HG03135 (cell line): ENCODE measurements around the gene PPIF.

Source experiments
- ATAC-seq: cut with Tn5 transposase; IDR thresholded peaks from one replicate; pipeline ENCODE4 v1.9.1; 2021; ENCODE audit warnings: mild to moderate bottlenecking, moderate library complexity; ENCODE audit not compliant: unreplicated experiment

Gene PPIF

DNA sequence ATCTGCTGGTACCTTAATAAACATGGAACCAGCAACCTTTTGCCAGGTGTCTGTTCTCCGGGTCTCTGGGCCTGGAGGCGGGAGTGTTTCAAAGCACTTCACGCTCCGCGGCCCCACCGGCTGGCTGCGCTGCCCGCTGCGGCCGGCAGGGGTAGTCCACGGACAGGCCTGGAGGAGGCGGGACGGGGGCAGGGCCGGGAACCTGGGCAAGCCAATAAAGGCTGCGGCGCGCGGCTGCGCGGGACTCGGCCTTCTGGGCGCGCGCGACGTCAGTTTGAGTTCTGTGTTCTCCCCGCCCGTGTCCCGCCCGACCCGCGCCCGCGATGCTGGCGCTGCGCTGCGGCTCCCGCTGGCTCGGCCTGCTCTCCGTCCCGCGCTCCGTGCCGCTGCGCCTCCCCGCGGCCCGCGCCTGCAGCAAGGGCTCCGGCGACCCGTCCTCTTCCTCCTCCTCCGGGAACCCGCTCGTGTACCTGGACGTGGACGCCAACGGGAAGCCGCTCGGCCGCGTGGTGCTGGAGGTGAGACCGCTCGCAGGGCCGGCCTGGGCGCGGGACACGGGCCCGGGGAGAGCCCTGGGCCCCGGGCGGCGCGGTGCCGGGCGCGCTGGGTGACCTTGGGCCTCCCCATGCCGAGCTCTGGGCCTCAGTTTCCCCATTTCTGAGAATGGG is at the start of gene PPIF:
Gene PPIF (plus strand): TSS at position 244 of the 668 bp plus-strand sequence. CDS start 80 bp downstream, at position 324.
- peak; percentile 72 for ATAC-seq

DNA sequence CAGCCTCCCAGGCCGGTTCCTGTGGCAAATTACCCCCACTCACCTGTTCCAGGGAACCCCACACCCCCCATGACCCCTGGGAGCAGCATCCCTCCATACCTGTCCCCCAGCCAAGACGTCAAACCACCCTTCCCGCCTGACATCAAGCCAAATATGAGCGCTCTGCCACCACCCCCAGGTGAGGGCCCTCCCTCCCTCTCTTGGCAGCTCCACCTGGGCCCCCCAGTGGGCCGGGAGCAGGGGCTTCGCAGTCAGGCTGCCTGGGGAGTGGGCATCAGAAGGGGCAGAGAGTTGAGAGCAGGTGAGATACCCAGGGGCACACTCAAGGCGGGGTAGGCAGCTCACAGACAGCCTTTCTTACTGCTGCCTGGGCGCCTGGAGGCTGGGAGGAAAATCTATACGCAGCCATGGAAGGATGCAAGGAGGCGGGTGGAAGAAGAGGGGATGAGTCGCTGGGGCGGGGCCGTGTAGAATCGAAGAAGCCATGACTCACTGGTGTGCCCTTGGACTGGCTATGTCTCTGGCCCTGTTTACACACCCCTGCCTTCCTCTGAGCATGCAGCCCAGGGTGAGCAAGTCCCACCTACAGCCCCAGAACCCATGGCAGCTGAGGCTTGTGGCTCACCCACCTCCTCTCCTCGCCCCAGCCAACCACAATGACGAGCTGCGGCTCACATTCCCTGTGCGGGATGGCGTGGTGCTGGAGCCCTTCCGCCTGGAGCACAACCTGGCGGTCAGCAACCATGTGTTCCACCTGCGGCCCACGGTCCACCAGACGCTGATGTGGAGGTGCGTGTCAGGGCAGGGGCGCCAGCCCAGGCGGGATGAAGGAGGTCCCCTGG is 48.6 kb upstream of the PPIF start:
- no peak for ATAC-seq

DNA sequence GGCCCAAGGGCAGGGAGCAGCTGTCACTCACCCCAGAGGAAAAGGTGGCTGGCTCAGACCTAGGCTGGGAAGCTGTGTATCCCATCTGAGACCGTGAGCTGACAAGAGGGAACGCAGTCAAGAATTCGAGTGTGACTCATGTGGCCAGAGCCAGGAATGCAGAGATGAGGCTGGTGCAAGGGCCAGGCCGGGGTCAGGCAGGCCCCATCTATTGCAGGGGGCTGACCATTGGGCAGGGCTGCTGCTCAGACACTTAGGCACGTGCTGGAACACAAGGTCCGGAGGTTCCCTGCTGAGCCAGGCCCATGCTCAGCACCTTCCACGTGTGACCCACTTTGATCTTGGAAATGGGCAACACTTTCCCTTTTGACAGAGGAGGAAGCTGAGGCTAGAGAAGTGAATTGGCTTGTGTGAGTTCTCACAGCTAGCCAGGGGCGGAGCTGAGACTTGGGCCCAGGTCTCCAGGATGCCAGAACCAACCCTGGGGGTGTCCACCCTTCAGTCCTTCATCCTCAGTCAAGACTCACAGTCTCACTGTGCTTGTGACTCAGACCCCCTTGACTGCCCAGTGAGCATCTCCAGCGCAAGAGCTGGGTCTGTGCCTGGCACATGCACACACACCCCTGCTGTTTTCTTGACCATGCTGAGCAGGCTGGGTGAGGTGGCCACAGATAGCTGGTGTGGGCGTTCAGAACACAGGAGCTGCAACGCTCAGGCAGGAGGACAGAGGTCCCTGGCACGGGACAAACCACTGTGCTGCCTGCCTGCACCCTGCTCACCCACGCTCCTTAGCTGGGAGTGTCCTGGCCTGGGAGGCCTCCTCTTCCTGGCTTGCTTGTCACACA is 47.6 kb upstream of the PPIF start:
- no peak for ATAC-seq

DNA sequence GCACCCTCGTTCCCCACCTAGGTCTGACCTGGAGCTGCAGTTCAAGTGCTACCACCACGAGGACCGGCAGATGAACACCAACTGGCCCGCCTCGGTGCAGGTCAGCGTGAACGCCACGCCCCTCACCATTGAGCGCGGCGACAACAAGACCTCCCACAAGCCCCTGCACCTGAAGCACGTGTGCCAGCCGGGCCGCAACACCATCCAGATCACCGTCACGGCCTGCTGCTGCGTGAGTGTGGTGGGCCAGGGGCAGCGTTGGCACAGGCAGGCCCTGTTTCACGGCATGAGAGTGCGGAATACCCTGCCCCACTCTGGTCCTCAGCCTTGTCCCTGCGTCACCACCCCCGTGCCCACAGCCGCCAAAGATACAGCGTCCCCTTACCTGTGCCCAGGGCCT is 46.6 kb upstream of the PPIF start:
- no peak for ATAC-seq

DNA sequence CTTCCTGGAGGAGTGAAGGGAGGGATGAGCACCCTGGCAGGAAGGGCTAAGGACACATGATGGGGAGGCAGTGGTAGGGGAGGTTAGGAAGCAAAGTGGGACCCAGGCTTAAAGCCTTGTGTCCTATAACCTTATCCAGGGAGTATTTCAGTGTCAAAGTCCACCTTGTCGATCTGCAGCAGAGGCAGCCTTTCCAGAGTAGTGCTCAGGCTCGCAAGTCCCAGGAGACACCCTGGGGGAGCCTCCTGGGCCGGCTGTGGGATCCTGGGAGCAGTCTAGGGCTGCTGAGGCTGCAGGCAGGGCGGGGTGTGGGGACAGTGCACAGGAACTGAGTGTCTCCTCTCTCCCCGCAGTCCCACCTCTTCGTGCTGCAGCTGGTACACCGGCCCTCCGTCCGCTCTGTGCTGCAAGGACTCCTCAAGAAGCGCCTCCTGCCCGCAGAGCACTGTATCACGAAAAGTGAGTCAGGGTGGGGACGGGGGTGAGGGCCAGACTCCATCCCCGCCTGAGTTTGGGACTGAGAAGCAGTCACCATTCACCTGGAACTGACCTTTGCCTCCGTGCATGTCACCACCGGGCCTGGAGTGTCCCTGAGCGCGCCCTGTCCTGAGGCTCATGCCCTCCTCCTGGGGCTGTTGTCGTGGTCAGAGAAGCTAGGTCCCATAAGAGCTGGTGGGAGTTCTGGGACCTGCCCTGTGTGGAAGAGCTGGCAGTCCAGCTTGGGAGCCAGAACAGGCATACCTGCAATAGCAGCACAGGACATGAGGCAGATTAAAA is 45.3 kb upstream of the PPIF start:
- no peak for ATAC-seq

DNA sequence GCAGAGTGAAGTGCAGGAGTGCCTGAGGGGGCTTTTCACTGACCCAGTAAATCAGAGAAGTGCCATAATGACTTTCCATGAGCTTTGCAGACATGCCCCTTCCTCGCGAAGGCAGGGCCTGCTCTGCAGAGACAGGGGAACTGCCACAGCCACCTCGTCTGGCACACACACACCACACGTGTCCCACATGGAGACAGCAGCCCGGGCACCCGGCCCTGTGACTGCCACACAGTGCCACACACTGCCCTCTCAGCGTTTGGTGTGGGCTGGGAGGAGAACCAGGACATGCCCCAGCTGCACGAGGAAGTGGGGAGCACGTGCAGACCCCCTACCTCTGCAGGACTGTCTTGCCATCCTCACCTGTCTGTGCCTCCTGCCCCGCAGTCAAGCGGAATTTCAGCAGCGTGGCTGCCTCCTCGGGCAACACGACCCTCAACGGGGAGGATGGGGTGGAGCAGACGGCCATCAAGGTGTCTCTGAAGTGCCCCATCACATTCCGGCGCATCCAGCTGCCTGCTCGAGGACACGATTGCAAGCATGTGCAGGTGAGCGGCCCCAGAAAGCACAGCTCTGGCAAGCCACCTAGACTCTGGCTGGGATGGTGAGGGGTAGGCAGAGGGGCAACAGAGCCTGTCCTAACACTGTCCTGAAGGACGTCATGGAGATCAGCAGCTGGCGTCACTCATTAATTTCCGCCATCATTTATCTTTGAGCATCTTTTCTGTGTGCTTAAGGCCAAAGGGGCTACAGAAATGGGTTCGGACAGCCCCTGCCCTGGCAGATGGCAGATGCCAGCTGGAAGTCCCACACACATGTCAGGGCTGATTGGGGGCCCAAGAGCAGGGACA is 43.4 kb upstream of the PPIF start:
- no peak for ATAC-seq

DNA sequence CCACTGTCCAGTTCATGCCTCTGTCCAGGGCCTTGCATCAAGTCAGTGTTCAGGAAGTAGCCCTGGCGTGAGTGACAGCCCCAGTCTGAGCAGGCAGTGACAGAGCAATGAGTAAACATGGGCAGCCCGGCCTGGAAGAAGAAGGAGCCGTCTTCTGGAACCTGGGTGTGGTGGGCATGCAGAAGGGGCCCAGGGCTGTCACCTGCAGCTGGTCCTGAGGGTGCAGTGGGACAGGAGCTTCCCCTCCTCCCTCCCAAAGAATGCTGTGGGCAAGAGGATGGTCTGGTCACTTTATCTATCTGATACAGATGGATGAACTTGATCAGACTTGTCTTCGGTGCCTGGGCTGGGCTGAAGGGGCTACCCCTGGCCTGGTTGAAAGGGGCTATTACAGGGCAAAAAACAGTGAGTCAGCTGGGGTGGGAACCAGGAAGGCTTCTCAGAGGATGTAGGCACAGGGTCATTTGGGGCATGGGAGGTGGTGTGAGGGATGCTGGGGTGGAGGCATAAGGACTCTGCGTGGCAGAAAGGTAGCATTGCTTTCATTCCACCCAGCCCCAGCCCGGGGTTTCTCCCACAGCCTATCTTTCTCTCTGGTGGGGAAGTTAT is 42.7 kb upstream of the PPIF start:
- ATAC-seq = no peak

DNA sequence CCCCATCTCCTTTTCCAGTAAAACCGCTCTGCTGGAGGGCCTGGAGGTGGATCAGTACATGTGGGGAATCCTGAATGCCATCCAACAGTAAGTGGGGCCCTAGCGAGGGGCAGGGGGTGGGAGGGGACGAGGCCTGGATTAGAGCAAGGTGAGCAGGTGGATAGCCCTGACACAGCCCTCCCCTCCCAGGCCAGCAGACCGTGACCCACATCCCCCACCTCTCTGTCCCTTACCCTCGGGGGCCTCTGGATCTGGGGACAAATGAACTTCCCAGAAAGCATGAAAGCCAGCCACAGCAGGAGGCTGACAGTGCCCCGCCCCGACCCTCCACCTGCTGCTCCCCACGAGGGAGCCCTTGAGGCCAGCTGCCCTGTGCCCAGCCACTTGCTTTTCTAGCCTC is 41.8 kb upstream of the PPIF start:
- ATAC-seq = no peak

DNA sequence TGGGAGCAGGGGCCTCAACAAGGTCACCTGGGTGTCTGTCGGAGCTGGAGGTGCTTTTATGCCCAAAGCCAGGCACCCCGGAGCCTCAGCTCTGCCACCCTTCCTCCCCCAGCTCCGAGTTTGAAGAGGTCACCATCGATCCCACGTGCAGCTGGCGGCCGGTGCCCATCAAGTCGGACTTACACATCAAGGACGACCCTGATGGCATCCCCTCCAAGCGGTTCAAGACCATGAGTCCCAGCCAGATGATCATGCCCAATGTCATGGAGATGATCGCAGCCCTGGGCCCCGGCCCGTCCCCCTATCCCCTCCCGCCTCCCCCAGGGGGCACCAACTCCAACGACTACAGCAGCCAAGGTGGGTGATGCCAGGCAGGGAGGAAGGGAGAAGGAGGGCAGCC is 41.3 kb upstream of the PPIF start:
- ATAC-seq = no peak

DNA sequence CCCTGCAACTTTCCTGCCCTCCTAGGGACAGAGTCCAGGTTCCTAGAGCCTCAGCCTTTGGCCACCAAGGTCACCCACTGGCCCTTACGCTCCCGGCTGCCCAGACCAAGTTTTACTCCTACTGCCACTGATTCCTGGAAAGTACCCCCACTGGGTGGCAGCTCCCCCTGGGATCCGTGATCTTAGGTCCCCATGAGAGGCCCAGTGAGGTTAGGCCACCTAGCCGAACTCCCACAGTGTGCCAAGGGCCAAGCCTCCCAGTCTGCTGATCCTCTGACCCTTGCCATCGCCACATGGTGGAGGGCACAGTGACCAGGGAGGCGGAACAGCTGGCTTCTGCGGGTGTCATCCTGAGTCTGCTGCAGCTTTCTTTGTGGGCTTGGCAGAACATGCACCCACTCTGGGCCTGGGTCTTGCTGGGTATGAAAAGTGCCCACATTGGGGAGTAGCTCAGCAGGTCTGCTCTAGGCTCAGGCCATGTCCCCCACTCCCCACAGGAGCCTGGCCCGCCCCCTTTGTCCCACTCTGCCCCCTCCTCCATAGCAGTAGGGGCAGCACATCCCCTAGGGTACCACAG is 40.5 kb upstream of the PPIF start:
- ATAC-seq = no peak

DNA sequence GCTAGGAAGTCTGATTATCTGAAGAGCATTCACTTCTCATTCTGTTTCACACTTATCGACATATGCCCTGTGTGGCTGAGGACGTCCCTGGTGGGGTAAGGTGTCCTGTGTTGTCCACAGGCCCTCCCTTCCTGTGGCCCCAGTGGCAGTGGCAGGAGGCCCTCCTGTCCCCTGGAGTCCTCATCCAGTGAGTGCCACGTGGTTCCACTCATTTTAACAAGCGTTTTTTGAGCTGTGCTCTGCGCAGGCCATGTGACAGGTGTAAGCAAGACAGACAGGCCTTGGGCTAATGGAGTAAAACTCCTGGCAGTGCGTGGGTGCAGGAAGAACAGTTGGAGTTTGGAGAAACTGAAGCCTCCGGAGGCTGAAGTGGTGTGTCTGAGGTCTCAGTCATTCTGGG is 39.3 kb upstream of the PPIF start:
- no peak for ATAC-seq

DNA sequence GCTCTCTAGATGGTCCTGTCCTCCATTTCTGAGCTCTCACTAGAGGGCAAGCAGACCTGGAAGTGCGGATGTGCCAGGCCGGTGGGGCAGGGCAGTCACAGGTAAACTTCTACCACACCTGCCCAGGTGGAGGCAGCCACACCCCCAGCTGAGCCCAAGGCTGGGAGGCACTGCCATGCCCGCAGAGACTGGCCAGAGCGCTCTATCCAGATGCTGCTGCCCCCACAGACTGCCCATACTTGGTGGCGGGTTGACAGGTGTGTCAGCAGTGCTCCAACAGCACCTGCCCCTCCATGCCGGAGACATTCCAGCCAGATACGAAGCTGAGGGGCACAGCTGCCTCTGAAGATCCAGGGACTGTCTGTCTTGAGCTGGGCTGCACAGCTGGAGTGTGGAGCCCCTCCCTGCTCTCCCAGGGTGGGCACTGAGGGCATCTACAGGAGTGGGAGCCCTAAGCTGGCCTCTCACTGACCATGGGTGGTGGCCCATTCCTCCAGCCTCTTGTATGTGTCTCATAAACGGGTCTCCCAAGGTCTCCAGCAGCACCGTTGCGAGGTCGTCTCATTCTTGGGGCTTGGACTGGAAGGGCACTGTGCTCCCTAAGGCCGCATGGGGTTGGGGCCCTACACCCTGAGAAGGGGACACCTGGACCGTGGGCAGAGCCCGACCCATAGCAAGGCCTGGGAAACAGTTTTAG is 38.2 kb upstream of the PPIF start:
- ATAC-seq = no peak

DNA sequence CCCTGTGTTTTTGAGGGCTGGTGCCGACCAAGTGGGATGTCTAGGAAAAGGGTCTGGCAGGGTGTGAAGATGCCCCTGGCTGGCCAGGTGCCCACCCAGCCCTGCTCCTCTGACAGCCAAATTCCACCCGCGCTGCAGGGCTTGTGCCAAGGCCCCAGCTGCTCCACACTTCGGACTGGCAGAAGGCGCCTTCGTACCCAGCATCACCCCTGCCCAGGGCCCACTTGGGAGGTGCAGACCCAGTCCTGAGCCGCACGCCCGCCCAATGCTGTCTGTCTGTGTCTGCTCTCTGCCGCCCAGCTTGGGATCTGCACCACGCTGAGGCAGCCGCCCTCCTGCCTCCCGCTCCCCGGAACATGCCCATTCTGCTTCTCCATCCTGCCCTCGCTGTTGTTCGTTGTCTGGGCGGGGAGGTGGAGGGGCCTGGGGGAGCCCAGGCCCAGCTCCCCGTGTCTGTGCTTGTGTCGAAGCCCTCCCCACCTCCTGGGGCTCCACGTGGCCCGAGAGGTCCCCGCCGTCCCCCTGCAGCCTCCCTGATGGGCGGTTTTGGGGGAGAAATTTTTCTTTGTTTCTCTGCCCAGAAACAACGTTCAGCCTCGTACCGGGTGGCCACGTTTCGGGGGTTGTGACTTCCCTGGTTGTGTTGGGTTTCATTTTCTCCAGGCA is 36.9 kb upstream of the PPIF start:
- ATAC-seq = no peak

DNA sequence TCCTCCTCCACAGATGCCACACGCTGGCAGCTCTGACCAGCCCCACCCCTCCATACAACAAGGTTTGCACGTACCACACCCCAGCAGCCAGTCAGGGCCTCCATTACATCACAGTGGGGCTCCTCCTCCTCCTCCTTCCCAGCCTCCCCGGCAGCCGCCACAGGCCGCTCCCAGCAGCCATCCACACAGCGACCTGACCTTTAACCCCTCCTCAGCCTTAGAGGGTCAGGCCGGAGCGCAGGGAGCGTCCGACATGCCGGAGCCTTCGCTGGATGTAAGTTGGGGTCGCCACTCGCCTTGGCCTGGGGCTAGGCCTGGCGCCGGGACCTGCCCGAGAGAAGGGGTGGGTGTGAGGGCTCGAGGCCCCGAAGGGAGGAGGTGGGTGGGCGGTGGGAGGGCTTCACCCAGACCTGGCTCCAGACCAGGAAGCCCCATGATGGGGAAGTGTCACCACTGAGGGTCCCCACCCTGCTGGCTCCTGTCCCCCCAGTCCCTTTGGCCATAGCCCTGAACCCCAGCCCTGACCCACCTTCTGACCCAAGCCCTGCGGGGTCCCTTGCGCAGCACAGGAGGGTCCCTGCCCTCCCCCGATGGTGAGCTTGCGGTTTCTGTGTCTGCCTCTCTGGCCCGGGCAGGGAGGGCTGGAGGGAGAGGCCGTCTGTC is 36.2 kb upstream of the PPIF start:
- no peak for ATAC-seq

DNA sequence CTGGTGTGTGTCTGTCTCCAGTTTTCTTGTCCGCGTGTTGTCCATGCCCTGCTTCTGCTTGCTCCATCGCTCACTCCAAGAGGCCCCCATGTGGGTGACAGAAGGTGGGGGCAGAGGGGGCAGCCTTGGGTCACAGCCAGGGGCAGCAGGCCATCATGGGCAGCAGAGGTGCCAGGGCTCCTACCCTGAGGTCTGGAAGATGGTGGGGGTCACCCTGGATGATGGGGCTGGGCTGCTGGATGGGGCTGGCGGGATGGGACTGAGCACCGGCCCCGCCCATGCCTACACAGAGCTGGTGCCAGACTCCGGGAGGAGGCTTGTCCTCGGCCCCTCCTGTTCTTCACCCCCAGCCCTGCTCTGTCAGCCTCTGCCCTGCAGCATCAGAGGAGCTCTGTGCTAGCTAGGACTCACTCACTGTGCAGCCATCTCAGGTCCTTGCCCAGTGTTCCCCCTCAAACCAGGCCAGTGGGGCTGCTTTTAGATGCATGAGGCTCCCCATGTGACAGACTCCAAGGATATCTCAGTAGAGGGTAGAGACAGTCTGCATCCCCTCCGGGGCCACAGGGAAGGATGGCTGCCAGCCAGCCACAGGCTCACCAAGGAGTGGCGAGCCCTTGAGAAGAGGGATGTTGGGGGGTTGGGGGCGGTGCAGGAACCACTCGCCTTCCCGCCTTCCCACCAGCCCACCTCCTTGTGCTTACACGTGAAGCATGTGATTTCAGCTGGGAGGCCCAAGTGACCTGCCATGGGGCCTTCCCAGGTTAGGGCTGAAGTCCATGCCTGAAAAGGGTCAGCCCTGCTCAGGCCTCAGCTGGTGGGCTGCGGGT is 35.5 kb upstream of the PPIF start:
- ATAC-seq = no peak

DNA sequence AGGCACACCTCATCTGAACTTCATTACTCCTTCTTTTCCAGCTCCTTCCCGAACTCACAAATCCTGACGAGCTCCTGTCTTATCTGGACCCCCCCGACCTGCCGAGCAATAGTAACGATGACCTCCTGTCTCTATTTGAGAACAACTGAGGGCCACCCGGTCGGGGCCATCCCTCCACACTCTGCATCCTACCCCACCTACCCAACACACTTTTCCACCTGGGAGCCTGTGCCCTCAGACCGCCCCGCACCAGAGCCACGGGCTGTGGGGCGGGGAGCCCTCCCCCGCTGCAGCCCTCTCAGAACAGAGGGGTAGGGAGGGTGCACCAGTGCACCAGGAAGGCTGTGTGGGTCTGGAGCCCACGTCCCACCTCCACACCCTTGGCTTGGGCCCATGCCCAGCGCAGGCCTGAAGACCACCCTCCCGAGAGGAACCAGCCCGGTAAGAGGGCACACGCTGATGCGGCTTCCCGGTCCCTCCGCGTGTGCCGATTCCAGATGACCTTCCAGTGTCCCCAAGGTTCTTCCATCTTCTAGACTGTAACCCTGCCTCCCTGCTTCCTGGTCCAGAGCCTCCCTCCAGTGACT is 34.6 kb upstream of the PPIF start:
- ATAC-seq = no peak
